Thoracic aorta (tissue), 2 donors: ENCODE data around the gene AKAP8L. TPM values are rescaled to one million over a fixed set of nuclear protein-coding genes. Genes with fewer than 3 reads are reported as not detected.
"Not testable (repeated sequence)": the region's sequence is repeated elsewhere in the genome, so short reads cannot be mapped to it uniquely, and the experiment has no call there.

ENCODE experiments used
- ATAC-seq: fragments of 150-250 bp; one replicate; pipeline ENCODE4 v1.8.0; 2017; ENCODE audit warnings: low read depth; ENCODE audit not compliant: insufficient number of reproducible peaks, low FRiP score
- DNase-seq: peaks from one replicate; pipeline ENCODE4 v3.0.0-alpha.2; 2020; ENCODE audit warnings: low spot score
- H3K27ac ChIP-seq, 2 donors: fragments of 200-600 bp; sonication (generic); 1 replicate in 1 of 2; 2 replicates in 1 of 2; pipeline ENCODE4 v1.5.1; 2016; ENCODE audit warnings: mild to moderate bottlenecking in 2 of 2, moderate library complexity in 2 of 2
- H3K27me3 ChIP-seq: fragments of 200-600 bp; sonication (generic); replicated peaks from 2 replicates; pipeline ENCODE4 v1.6.0; 2016; ENCODE audit warnings: mild to moderate bottlenecking; ENCODE audit not compliant: insufficient read depth
- H3K36me3 ChIP-seq: fragments of 200-600 bp; sonication (generic); one replicate; pipeline ENCODE4 v1.5.1; 2016
- H3K4me1 ChIP-seq, 2 donors: fragments of 200-600 bp; sonication (generic); 1 replicate in 1 of 2; 2 replicates in 1 of 2; pipeline versions ENCODE4 v1.5.1 to v1.6.0; 2016; ENCODE audit warnings: low read depth in 2 of 2, mild to moderate bottlenecking in 1 of 2; ENCODE audit not compliant: control insufficient read depth in 1 of 2
- H3K4me3 ChIP-seq: fragments of 200-600 bp; sonication (generic); 2 replicates; pipeline ENCODE4 v1.5.1; 2016; ENCODE audit warnings: mild to moderate bottlenecking
- H3K9me3 ChIP-seq: fragments of 200-600 bp; sonication (generic); 2 replicates; pipeline ENCODE4 v1.5.1; 2016
- CTCF ChIP-seq: fragments of 200-600 bp; sonication (generic); IDR thresholded peaks from one replicate; pipeline ENCODE4 v1.5.1; 2019; ENCODE audit warnings: antibody characterized with exemption
- total RNA-seq, 2 donors: library from RNA; depleted of rRNA; stranded (reverse); fragments of >200 nt; gene quantifications; one replicate each; pipeline versions ENCODE4 v1.1.0 to v1.2.3, GENCODE V29; 2016

Gene AKAP8L
- total RNA-seq, 2 donors from 2014 or later: 163 to 247 TPM

GRCh38 chr19:15365264-15365663, 53.5 kb downstream of the AKAP8L start:
- Histone ChIP-seq H3K4me3 (no peak overlapping the region), H3K27me3 (no peaks in the 10 kb centered on the region), H3K36me3 (peaks cover 61% of the 10 kb centered on the region), H3K4me1 (no peaks in the 10 kb centered on the region), H3K27ac (no peak overlapping the region), H3K9me3 (no peaks in the 10 kb centered on the region)
- TF ChIP-seq CTCF: no peak
- DNase-seq (no peak), ATAC-seq (no peak)

- not testable (repeated sequence) for H3K27me3 ChIP-seq, ATAC-seq, H3K4me1 ChIP-seq, H3K9me3 ChIP-seq, H3K27ac ChIP-seq, DNase-seq, H3K4me3 ChIP-seq
- H3K36me3 ChIP-seq: peaks cover 57% of the 10 kb centered on the region
Measured at GRCh38 chr19:15363791-15364190, 55.0 kb downstream of the AKAP8L start.

GRCh38 chr19:15363048-15363447, 55.7 kb downstream of the AKAP8L start:
- peaks cover 57% of the 10 kb centered on the region for H3K36me3 ChIP-seq
- DNase-seq, ATAC-seq: not testable (repeated sequence)

GRCh38 chr19:15360015-15360414, 58.8 kb downstream of the AKAP8L start:
- H3K4me3 ChIP-seq, H3K27ac ChIP-seq, H3K27me3 ChIP-seq, H3K4me1 ChIP-seq, H3K9me3 ChIP-seq, DNase-seq, ATAC-seq: not testable (repeated sequence)
- H3K36me3 ChIP-seq: peaks cover 60% of the 10 kb centered on the region

More at GRCh38 chr19:15363048-15363447, 55.7 kb downstream of the AKAP8L start:
- H3K4me3 ChIP-seq, H3K9me3 ChIP-seq, H3K27me3 ChIP-seq, H3K4me1 ChIP-seq, H3K27ac ChIP-seq: not testable (repeated sequence)

- no peaks in the 10 kb centered on the region for H3K9me3 ChIP-seq
- TF ChIP-seq CTCF: no peak
- no peaks in the 10 kb centered on the region for H3K27me3 ChIP-seq
- no peak overlapping the region for H3K4me3 ChIP-seq
- H3K27ac ChIP-seq: no peak overlapping the region
- no peaks in the 10 kb centered on the region for H3K4me1 ChIP-seq
- H3K36me3 ChIP-seq: peaks cover 64% of the 10 kb centered on the region
- no peak for DNase-seq
- no peak for ATAC-seq
Measured at GRCh38 chr19:15358918-15359317, 59.9 kb downstream of the AKAP8L start.

GRCh38 chr19:15357906-15358305, 60.9 kb downstream of the AKAP8L start:
- ATAC-seq (no peak), DNase-seq (no peak)
- no peaks in the 10 kb centered on the region for H3K4me1 ChIP-seq
- H3K4me3 ChIP-seq: no peak overlapping the region
- no peaks in the 10 kb centered on the region for H3K9me3 ChIP-seq
- peaks cover 65% of the 10 kb centered on the region for H3K36me3 ChIP-seq
- TF ChIP-seq CTCF: no peak
- no peaks in the 10 kb centered on the region for H3K27me3 ChIP-seq
- H3K27ac ChIP-seq: no peak overlapping the region
